ENCODE results near the gene FAM221B.

FAM221B gene

DNA sequence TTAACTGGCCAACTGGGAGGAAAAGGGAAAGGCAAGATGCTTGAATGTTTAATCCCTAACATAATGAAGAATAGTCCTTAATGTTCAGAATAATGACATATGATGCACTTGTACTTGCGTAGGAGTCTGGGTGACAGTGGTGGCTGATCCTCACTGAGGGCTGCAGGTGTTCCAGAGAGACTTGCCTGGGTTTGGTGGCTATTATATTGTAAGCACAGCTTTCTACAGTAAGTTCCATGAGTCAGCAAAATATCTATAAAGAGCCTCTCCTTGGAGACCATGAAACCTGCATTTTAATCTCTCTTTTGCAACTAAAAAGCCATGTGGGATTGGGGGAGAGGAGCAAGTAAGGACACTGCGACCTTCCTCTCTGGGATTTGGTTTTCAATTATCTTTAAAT lies 39.0 kb downstream of the FAM221B start:
- Histone ChIP-seq H3K4me3 (ENCODE audit: control insufficient read depth in 1 of 7, extremely low read depth in 1 of 7, insufficient read depth in 4 of 7, low read depth in 2 of 7, low read length in 6 of 7) (no peak overlapping the region), H3K9me3 (ENCODE audit: control extremely low read depth in 1 of 5, control insufficient read depth in 4 of 5, insufficient read depth in 2 of 5, low read depth in 1 of 5, low read length in 4 of 5) (no peaks in the 10 kb centered on the region), H3K27me3 (replicated peaks in 2 of 5; ENCODE audit: control insufficient read depth in 4 of 5, insufficient read depth in 5 of 5, low read length in 4 of 5) (peaks cover 0 to 3% (median 0%) of the 10 kb centered on the region in 5 experiments), H3K4me1 (ENCODE audit: control extremely low read depth in 1 of 4, control insufficient read depth in 4 of 4, insufficient read depth in 4 of 4, low read length in 3 of 4) (peaks cover 0 to 18% (median 10%) of the 10 kb centered on the region in 4 experiments), H3K27ac (ENCODE audit: insufficient read depth in 1 of 2, low read depth in 1 of 2, low read length in 2 of 2, poor library complexity in 1 of 2, severe bottlenecking in 2 of 2) (no peak overlapping the region), H3K36me3 (ENCODE audit: control insufficient read depth in 4 of 4, insufficient read depth in 4 of 4, low read length in 3 of 4) (peaks cover 0 to 14% (median 7%) of the 10 kb centered on the region in 4 experiments)
- no CpG with 5 or more reads among the region's 2 CpGs for WGBS (ENCODE audit: insufficient coverage)
- DNase-seq, result peak in 2 of 3 donors; percentile 24 to 32
- POLR2A ChIA-PET, result interaction anchor here (0.6 to 1.2 kb wide), 2 partner anchors 37 to 77 kb away, joined by 3 read pairs; no protein-coding TSS in a partner anchor
- CTCF ChIA-PET, result interaction anchor here (0.6 to 7.4 kb wide), 40 partner anchors 8 to 156 kb away, joined by 3 to 103 read pairs (median 6); partner anchors contain the start of genes HINT2, MSMP, OR13J1 and SPAG8

DNA sequence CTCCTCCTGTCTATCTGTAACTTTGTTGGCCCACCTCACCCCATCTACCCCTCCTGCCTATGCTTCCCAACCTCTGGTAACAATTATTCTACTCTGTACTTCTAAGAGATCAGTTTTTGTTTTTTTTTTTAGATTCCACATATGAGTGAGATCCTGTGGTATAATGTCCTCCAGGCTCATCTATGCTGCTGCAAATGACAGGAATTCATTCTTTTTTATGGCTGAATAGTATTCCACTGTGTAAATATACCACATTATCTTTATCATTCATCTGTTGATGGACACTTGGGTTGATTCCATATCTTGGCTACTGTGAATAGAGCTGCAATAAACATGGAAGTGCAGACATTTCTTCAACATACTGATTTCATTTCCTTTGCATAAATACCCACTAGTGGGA lies 45.1 kb downstream of the FAM221B start:
- Histone ChIP-seq H3K4me1 (ENCODE audit: control extremely low read depth in 1 of 4, control insufficient read depth in 4 of 4, insufficient read depth in 4 of 4, low read length in 3 of 4) (peaks cover 0 to under 1% (median under 1%) of the 10 kb centered on the region in 4 experiments), H3K9me3 (ENCODE audit: control extremely low read depth in 1 of 5, control insufficient read depth in 4 of 5, insufficient read depth in 2 of 5, low read depth in 1 of 5, low read length in 4 of 5) (no peaks in the 10 kb centered on the region), H3K36me3 (ENCODE audit: control insufficient read depth in 4 of 4, insufficient read depth in 4 of 4, low read length in 3 of 4) (peaks cover 0 to 11% (median 6%) of the 10 kb centered on the region in 4 experiments), H3K4me3 (ENCODE audit: control insufficient read depth in 1 of 7, extremely low read depth in 1 of 7, insufficient read depth in 4 of 7, low read depth in 2 of 7, low read length in 6 of 7) (no peak overlapping the region), H3K27me3 (replicated peaks in 2 of 5; ENCODE audit: control insufficient read depth in 4 of 5, insufficient read depth in 5 of 5, low read length in 4 of 5) (no peaks in the 10 kb centered on the region), H3K27ac (ENCODE audit: insufficient read depth in 1 of 2, low read depth in 1 of 2, low read length in 2 of 2, poor library complexity in 1 of 2, severe bottlenecking in 2 of 2) (no peak overlapping the region)
- POLR2A ChIA-PET, result no interaction called here
- no peak for DNase-seq
- CTCF ChIA-PET, result interaction anchor here (0.8 to 2.7 kb wide), 8 partner anchors 10 to 52 kb away, joined by 3 to 6 read pairs (median 3); no protein-coding TSS in a partner anchor

DNA sequence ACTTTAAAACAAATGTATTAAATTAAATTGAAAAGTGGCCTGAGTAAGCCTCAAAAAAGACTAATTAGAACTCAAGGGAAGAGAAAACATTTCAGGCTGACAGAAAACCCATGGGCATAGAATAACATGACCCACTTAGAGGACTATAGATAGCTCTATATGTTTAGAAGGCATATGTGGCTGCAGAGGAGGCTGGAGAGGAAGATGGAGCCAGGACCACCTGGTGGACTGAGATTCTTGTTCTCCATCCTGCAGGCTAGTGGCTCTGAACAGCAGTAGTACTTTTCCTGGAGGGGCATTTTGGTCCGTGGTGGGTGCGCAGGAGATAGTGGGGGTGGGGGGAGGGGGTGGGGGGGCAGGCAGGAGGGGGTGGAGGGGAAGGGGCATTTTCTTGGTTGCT lies 47.5 kb downstream of the FAM221B start:
- no CpG with 5 or more reads among the region's 2 CpGs for WGBS (ENCODE audit: insufficient coverage)
- H3K9me3 ChIP-seq (ENCODE audit: control extremely low read depth in 1 of 5, control insufficient read depth in 4 of 5, insufficient read depth in 2 of 5, low read depth in 1 of 5, low read length in 4 of 5), result no peaks in the 10 kb centered on the region
- ChIA-PET POLR2A (no interaction called here), CTCF (interaction anchor here (1.2 to 1.7 kb wide), 3 partner anchors 9 to 25 kb away, joined by 5 to 7 read pairs (median 6); no protein-coding TSS in a partner anchor)
- no peaks in the 10 kb centered on the region for H3K27me3 ChIP-seq (replicated peaks in 2 of 5; ENCODE audit: control insufficient read depth in 4 of 5, insufficient read depth in 5 of 5, low read length in 4 of 5)
- peaks cover 0 to 11% (median 6%) of the 10 kb centered on the region in 4 experiments for H3K36me3 ChIP-seq (ENCODE audit: control insufficient read depth in 4 of 4, insufficient read depth in 4 of 4, low read length in 3 of 4)
- H3K4me3 ChIP-seq (ENCODE audit: control insufficient read depth in 1 of 7, extremely low read depth in 1 of 7, insufficient read depth in 4 of 7, low read depth in 2 of 7, low read length in 6 of 7), result no peak overlapping the region
- peaks cover 2 to 3% (median 2%) of the 10 kb centered on the region in 4 experiments for H3K4me1 ChIP-seq (ENCODE audit: control extremely low read depth in 1 of 4, control insufficient read depth in 4 of 4, insufficient read depth in 4 of 4, low read length in 3 of 4)
- DNase-seq, result no peak
- no peak overlapping the region for H3K27ac ChIP-seq (ENCODE audit: insufficient read depth in 1 of 2, low read depth in 1 of 2, low read length in 2 of 2, poor library complexity in 1 of 2, severe bottlenecking in 2 of 2)

DNA sequence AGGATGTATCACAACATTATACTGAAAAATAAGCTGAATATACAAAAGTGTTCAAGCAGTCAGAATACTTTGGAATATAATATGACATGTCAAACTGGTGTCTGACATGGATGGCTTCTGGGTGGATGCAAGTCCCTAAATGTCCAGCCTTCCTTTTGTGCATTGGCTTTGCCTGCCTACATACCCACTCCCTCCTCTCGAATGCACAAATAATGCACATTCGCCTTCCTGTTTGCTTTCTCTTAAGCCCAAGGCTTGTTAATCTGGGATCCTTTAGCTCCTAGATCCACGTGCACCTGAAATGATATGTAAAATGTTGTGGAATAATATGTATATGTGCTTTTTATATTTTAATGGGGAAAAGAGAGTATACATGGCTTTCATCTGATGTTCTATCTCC lies 50.0 kb downstream of the FAM221B start:
- Histone ChIP-seq H3K27me3 (replicated peaks in 2 of 5; ENCODE audit: control insufficient read depth in 4 of 5, insufficient read depth in 5 of 5, low read length in 4 of 5) (no peaks in the 10 kb centered on the region), H3K36me3 (ENCODE audit: control insufficient read depth in 4 of 4, insufficient read depth in 4 of 4, low read length in 3 of 4) (peaks cover 0 to 4% (median 2%) of the 10 kb centered on the region in 4 experiments), H3K9me3 (ENCODE audit: control extremely low read depth in 1 of 5, control insufficient read depth in 4 of 5, insufficient read depth in 2 of 5, low read depth in 1 of 5, low read length in 4 of 5) (no peaks in the 10 kb centered on the region), H3K27ac (ENCODE audit: insufficient read depth in 1 of 2, low read depth in 1 of 2, low read length in 2 of 2, poor library complexity in 1 of 2, severe bottlenecking in 2 of 2) (no peak overlapping the region), H3K4me3 (ENCODE audit: control insufficient read depth in 1 of 7, extremely low read depth in 1 of 7, insufficient read depth in 4 of 7, low read depth in 2 of 7, low read length in 6 of 7) (no peak overlapping the region), H3K4me1 (ENCODE audit: control extremely low read depth in 1 of 4, control insufficient read depth in 4 of 4, insufficient read depth in 4 of 4, low read length in 3 of 4) (peaks cover 13 to 17% (median 16%) of the 10 kb centered on the region in 4 experiments)
- CTCF ChIA-PET, result interaction anchor here (0.6 to 2.4 kb wide), 8 partner anchors 9 to 450 kb away, joined by 3 to 20 read pairs (median 6); no protein-coding TSS in a partner anchor
- WGBS (ENCODE audit: insufficient coverage), result 83% methylated on average over 1 of the region's 3 CpGs
- POLR2A ChIA-PET, result no interaction called here
- no peak for DNase-seq

DNA sequence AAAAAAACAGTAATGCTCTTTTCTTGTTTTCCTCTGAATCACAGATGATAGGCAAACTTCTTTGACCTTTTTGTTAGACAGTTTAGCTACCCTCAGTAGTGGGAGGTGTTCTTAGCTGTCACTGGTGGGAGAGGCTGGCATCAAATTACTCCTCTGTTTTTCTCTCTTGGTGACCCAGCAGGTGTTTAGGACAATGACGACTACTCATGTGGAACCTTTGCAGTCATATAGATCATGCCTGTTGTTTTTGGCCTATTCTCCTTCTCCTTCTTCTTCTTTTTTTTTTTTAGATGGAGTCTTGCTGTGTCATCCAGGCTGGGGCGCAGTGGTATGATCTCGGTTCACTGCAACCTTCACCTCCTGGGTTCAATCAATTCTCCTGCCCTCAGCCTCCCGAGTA lies 52.5 kb downstream of the FAM221B start:
- H3K36me3 ChIP-seq (ENCODE audit: control insufficient read depth in 4 of 4, insufficient read depth in 4 of 4, low read length in 3 of 4), result peaks cover 0 to 3% (median under 1%) of the 10 kb centered on the region in 4 experiments
- no peaks in the 10 kb centered on the region for H3K27me3 ChIP-seq (replicated peaks in 2 of 5; ENCODE audit: control insufficient read depth in 4 of 5, insufficient read depth in 5 of 5, low read length in 4 of 5)
- no peaks in the 10 kb centered on the region for H3K9me3 ChIP-seq (ENCODE audit: control extremely low read depth in 1 of 5, control insufficient read depth in 4 of 5, insufficient read depth in 2 of 5, low read depth in 1 of 5, low read length in 4 of 5)
- peaks cover 13 to 26% (median 17%) of the 10 kb centered on the region in 4 experiments for H3K4me1 ChIP-seq (ENCODE audit: control extremely low read depth in 1 of 4, control insufficient read depth in 4 of 4, insufficient read depth in 4 of 4, low read length in 3 of 4)
- H3K27ac ChIP-seq (ENCODE audit: insufficient read depth in 1 of 2, low read depth in 1 of 2, low read length in 2 of 2, poor library complexity in 1 of 2, severe bottlenecking in 2 of 2), result no peak overlapping the region
- ChIA-PET POLR2A (interaction anchor here (1.4 kb wide), 1 partner anchor 15 kb away, joined by 3 read pairs; no protein-coding TSS in a partner anchor), CTCF (interaction anchor here (0.7 to 2.0 kb wide), 13 partner anchors 12 to 112 kb away, joined by 3 to 9 read pairs (median 3); partner anchors contain the start of gene MSMP)
- WGBS (ENCODE audit: insufficient coverage), result 20% methylated on average over 1 of the region's 4 CpGs
- H3K4me3 ChIP-seq (ENCODE audit: control insufficient read depth in 1 of 7, extremely low read depth in 1 of 7, insufficient read depth in 4 of 7, low read depth in 2 of 7, low read length in 6 of 7), result no peak overlapping the region
- peak in 1 of 3 donors; percentile 39 for DNase-seq

DNA sequence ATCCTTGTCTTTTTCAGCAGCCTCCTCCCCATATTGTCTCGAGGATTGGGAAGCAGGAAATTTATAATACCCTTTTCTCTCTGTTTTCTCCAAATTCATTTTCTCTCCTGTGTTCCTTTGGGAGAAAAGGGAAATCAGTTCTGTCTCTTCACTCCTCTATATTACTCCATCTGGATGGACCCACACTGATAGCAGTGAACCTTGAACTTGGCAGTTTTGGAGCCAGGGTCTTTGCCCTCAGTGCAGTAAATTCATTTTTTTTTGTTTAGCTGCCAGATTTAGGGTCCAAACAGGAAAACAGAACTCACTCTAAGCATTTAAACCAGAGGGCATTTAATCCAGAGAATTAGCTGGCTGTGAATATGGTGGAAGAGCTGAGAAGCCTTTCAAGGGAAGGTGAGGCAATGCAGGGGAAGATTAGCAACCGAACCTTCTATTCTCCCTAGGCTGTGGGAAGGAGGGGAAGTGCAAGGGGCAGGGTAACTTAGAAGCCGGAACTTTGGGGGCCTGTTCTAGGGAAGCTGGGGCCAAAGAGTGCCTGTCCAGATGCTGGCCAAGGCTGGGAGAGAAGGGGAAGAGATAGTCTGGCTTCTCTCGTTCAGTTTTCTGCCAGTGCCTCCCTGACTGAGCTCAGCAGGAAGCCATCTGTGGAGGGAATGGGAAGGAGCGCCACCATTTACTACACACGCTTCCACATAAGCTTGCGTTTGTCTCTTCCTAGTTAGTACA lies 53.5 kb downstream of the FAM221B start:
- ChIA-PET POLR2A (interaction anchor here (1.4 kb wide), 1 partner anchor 14 kb away, joined by 3 read pairs; no protein-coding TSS in a partner anchor), CTCF (interaction anchor here (0.6 to 7.7 kb wide), 16 partner anchors 11 to 181 kb away, joined by 3 to 41 read pairs (median 3); partner anchors contain the start of gene MSMP)
- Histone ChIP-seq H3K27me3 (replicated peaks in 2 of 5; ENCODE audit: control insufficient read depth in 4 of 5, insufficient read depth in 5 of 5, low read length in 4 of 5) (no peaks in the 10 kb centered on the region), H3K36me3 (ENCODE audit: control insufficient read depth in 4 of 4, insufficient read depth in 4 of 4, low read length in 3 of 4) (peaks cover 0 to 3% (median 0%) of the 10 kb centered on the region in 4 experiments), H3K4me3 (ENCODE audit: control insufficient read depth in 1 of 7, extremely low read depth in 1 of 7, insufficient read depth in 4 of 7, low read depth in 2 of 7, low read length in 6 of 7) (peak overlapping the region in 5 of 7 experiments; percentile 19 to 61 (median 51)), H3K27ac (ENCODE audit: insufficient read depth in 1 of 2, low read depth in 1 of 2, low read length in 2 of 2, poor library complexity in 1 of 2, severe bottlenecking in 2 of 2) (peak overlapping the region; percentile 23 to 77), H3K9me3 (ENCODE audit: control extremely low read depth in 1 of 5, control insufficient read depth in 4 of 5, insufficient read depth in 2 of 5, low read depth in 1 of 5, low read length in 4 of 5) (no peaks in the 10 kb centered on the region), H3K4me1 (ENCODE audit: control extremely low read depth in 1 of 4, control insufficient read depth in 4 of 4, insufficient read depth in 4 of 4, low read length in 3 of 4) (peaks cover 13 to 35% (median 17%) of the 10 kb centered on the region in 4 experiments)
- peak in 1 of 3 donors; percentile 26 for DNase-seq
- WGBS (ENCODE audit: insufficient coverage), result 16% methylated on average over 3 of the region's 7 CpGs
